A673 (cell line): ENCODE results near the gene TMEM43. TPM values are rescaled to one million over a fixed set of nuclear protein-coding genes. Genes with fewer than 3 reads are reported as not detected.

Experiments
- BruUV-seq: library from RNA; stranded (reverse); fragments of 400-500 nt; replicated peaks from 2 replicates; lab custom pipeline; 2021; lab: Mats Ljungman, UMichigan
- CTCF ChIA-PET: fragments of 300-600 bp; sonication (Branson Sonifier 250); formaldehyde crosslinking; loops from one replicate; lab custom pipeline; 2022; ENCODE audit warnings: antibody characterized with exemption; lab: Charles Lee
- POLR2A ChIA-PET: fragments of 300-600 bp; sonication (Branson Sonifier 250); formaldehyde crosslinking; loops from one replicate; lab custom pipeline; 2022; ENCODE audit warnings: antibody characterized with exemption; ENCODE audit not compliant: low non-redundant PET; lab: Charles Lee
- DNase-seq: peaks from one replicate; pipeline ENCODE4 v3.0.0-alpha.2; 2015; ENCODE audit warnings: low spot score
- H3K27ac ChIP-seq: fragments of 200-600 bp; sonication (generic); 2 replicates; pipeline ENCODE4 v1.5.1; 2016; ENCODE audit warnings: mixed run types, low read depth, mild to moderate bottlenecking, mixed read lengths, antibody characterized with exemption, low read length; ENCODE audit not compliant: poor library complexity, severe bottlenecking
- H3K27me3 ChIP-seq: fragments of 200-600 bp; sonication (generic); replicated peaks from 2 replicates; pipeline ENCODE4 v1.6.1; 2017; ENCODE audit warnings: mixed run types, low read depth, mild to moderate bottlenecking, mixed read lengths, antibody characterized with exemption, low read length; ENCODE audit not compliant: insufficient read depth, poor library complexity
- H3K36me3 ChIP-seq: fragments of 200-600 bp; sonication (generic); 2 replicates; pipeline ENCODE4 v1.6.1; 2016; ENCODE audit warnings: mixed run types, mild to moderate bottlenecking, mixed read lengths, antibody characterized with exemption, low read length; ENCODE audit not compliant: insufficient read depth, poor library complexity, severe bottlenecking
- H3K4me1 ChIP-seq: fragments of 200-600 bp; sonication (generic); 2 replicates; pipeline ENCODE4 v1.6.1; 2017; ENCODE audit warnings: mixed run types, mild to moderate bottlenecking, mixed read lengths, antibody characterized with exemption, low read length; ENCODE audit not compliant: insufficient read depth, poor library complexity, severe bottlenecking
- H3K4me3 ChIP-seq: fragments of 200-600 bp; sonication (generic); 2 replicates; pipeline ENCODE4 v1.5.1; 2016; ENCODE audit warnings: low read depth, mixed run types, mild to moderate bottlenecking, mixed read lengths, low read length; ENCODE audit not compliant: poor library complexity, severe bottlenecking
- H3K9me3 ChIP-seq: fragments of 200-600 bp; sonication (generic); 2 replicates; pipeline ENCODE4 v1.6.1; 2016; ENCODE audit warnings: mixed run types, low read depth, mild to moderate bottlenecking, mixed read lengths, antibody characterized with exemption, low read length; ENCODE audit not compliant: poor library complexity, severe bottlenecking
- CTCF ChIP-seq: fragments of 300-800, 200-600 bp; sonication (generic); conservative IDR thresholded peaks from 2 replicates; pipeline ENCODE4 v1.5.1; 2017; ENCODE audit warnings: low read depth, mild to moderate bottlenecking, antibody characterized with exemption, low read length, moderate library complexity, mixed read lengths
- EZH2 ChIP-seq: fragments of 200-600 bp; sonication (generic); IDR thresholded peaks from 2 replicates; pipeline ENCODE4 v1.6.1; 2017; ENCODE audit warnings: borderline replicate concordance, low read depth, mild to moderate bottlenecking, mixed read lengths, antibody characterized with exemption, low read length; ENCODE audit not compliant: poor library complexity, severe bottlenecking
- intact Hi-C: fragments of 100-400 bp; cut with micrococcal nuclease; formaldehyde crosslinking; loops from one replicate; pipeline ENCODE4 v1.10.0; 2022; ENCODE audit not compliant: unreplicated experiment
- total RNA-seq: library from RNA; stranded (reverse); gene quantifications from 2 replicates; pipeline ENCODE4 v1.2.3, GENCODE V29; 2021

The TMEM43 gene
- total RNA-seq, 1 experiment from 2014 or later = 55.6 TPM

- no TSS peak for BruUV-seq
- H3K27me3 ChIP-seq = no peaks in the 10 kb centered on the region
- no peak for DNase-seq
- no peak overlapping the region for H3K4me3 ChIP-seq
- H3K9me3 ChIP-seq = no peaks in the 10 kb centered on the region
- H3K36me3 ChIP-seq = peaks cover 47% of the 10 kb centered on the region
- POLR2A ChIA-PET = no interaction called here
- CTCF ChIA-PET = no interaction called here
- TF ChIP-seq CTCF (no peak), EZH2 (no peak)
- H3K27ac ChIP-seq = no peak overlapping the region
- peaks cover 19% of the 10 kb centered on the region for H3K4me1 ChIP-seq
- intact Hi-C loops = loop anchor here (5.0 kb wide), 1 partner anchor 50 kb away; the partner anchor contains the start of genes LSM3 and XPC
Observed at GRCh38 chr3:14126887-14127505, 2.1 kb downstream of the TMEM43 start.

- Histone ChIP-seq H3K27me3 (no peaks in the 10 kb centered on the region), H3K4me1 (peaks cover 18% of the 10 kb centered on the region), H3K4me3 (no peak overlapping the region), H3K9me3 (no peaks in the 10 kb centered on the region), H3K36me3 (peaks cover 52% of the 10 kb centered on the region), H3K27ac (no peak overlapping the region)
- intact Hi-C loops = loop anchor here (5.0 kb wide), 1 partner anchor 50 kb away; the partner anchor contains the start of genes LSM3 and XPC
- ChIA-PET POLR2A (no interaction called here), CTCF (no interaction called here)
- TF ChIP-seq EZH2 (no peak), CTCF (no peak)
- DNase-seq = no peak
- BruUV-seq = no TSS peak
Observed at GRCh38 chr3:14127516-14128161, 2.8 kb downstream of the TMEM43 start.

- BruUV-seq = no TSS peak
- ChIA-PET CTCF (no interaction called here), POLR2A (no interaction called here)
- H3K27me3 ChIP-seq = no peaks in the 10 kb centered on the region
- TF ChIP-seq CTCF = no peak
- H3K36me3 ChIP-seq = peaks cover 63% of the 10 kb centered on the region
- DNase-seq = no peak
- intact Hi-C loops = loop anchor here (5.0 kb wide), 1 partner anchor 49 kb away; the partner anchor contains the start of genes LSM3 and XPC
- no peaks in the 10 kb centered on the region for H3K9me3 ChIP-seq
- H3K4me1 ChIP-seq = peaks cover 7% of the 10 kb centered on the region
- H3K4me3 ChIP-seq = no peak overlapping the region
- no peak overlapping the region for H3K27ac ChIP-seq
Observed at GRCh38 chr3:14128724-14129123, 3.9 kb downstream of the TMEM43 start.
